Body of pancreas (tissue), 4 donors: ENCODE data around the gene RPRD1A. TPM values are rescaled to one million over a fixed set of nuclear protein-coding genes. Genes with fewer than 3 reads are reported as not detected.

Experiments
- ATAC-seq: fragments of 150-250 bp; one replicate; pipeline ENCODE4 v1.9.1; 2016
- DNase-seq, 4 donors: peaks; one replicate each; pipeline ENCODE4 v3.0.0-alpha.2; 2019
- H3K27ac ChIP-seq, 4 donors: fragments of 200-600 bp; sonication (generic); 1 replicate in 3 of 4; 2 replicates in 1 of 4; pipeline versions ENCODE4 v1.5.1 to v1.6.1; 2016 to 2019; ENCODE audit warnings: mild to moderate bottlenecking in 1 of 4, mixed read lengths in 1 of 4, moderate library complexity in 1 of 4
- H3K27me3 ChIP-seq, 2 donors: fragments of 200-600 bp; sonication (generic); one replicate each; pipeline ENCODE4 v1.6.0; 2016; ENCODE audit warnings: mild to moderate bottlenecking in 1 of 2
- H3K36me3 ChIP-seq, 2 donors: fragments of 200-600 bp; sonication (generic); replicated peaks in 1 of 2; 2 replicates each; pipeline ENCODE4 v1.5.1; 2016; ENCODE audit warnings: low read depth in 2 of 2; ENCODE audit not compliant: insufficient read depth in 1 of 2
- H3K4me1 ChIP-seq: fragments of 200-600 bp; sonication (generic); one replicate; pipeline ENCODE4 v1.6.0; 2016
- H3K4me3 ChIP-seq, 2 donors: fragments of 200-600 bp; sonication (generic); 1 replicate in 1 of 2; 2 replicates in 1 of 2; pipeline ENCODE4 v1.5.1; 2016 to 2019
- H3K9me3 ChIP-seq, 3 donors: fragments of 200-600 bp; sonication (generic); 1 replicate in 2 of 3; 2 replicates in 1 of 3; pipeline ENCODE4 v1.5.1; 2016
- CTCF ChIP-seq, 7 experiments: fragments of 450-650 bp in 4 of 7; fragments of 200-600 bp in 3 of 7; sonication (generic) in 3 of 7; IDR thresholded peaks; one replicate each; pipeline ENCODE4 v1.5.1; 2016 to 2019; ENCODE audit warnings: antibody characterized with exemption in 7 of 7
- POLR2A ChIP-seq, 3 donors: fragments of 450-650 bp; IDR thresholded peaks; one replicate each; pipeline ENCODE4 v1.6.1; 2016; ENCODE audit warnings: antibody characterized with exemption in 3 of 3, mild to moderate bottlenecking in 2 of 3
- WGBS, 2 donors: methylation state at CpG; one replicate each; pipeline ENCODE4 v1.1.5; 2017; 5-methylcytosine and 5-hydroxymethylcytosine counted together
- intact Hi-C: fragments of 100-400 bp; cut with DNase I; formaldehyde crosslinking; loops from one replicate; pipeline ENCODE4 v1.15.1; 2023
- total RNA-seq, 2 donors: library from RNA; depleted of rRNA; stranded (reverse); fragments of >200 nt; gene quantifications; one replicate each; pipeline ENCODE4 v1.1.0, GENCODE V29; 2016

The RPRD1A gene
- total RNA-seq, 2 donors from 2014 or later = 36.3 to 66.6 TPM

GRCh38 chr18:36051760-36052159, 15.6 kb downstream of the RPRD1A start:
- H3K27ac ChIP-seq = no peak overlapping the region
- TF ChIP-seq POLR2A (IDR thresholded peaks at IDR 0.05) = no peak
- no peak for TF ChIP-seq CTCF (IDR thresholded peaks at IDR 0.05)
- intact Hi-C loops = no loop called here

GRCh38 chr18:36050479-36050878, 16.9 kb downstream of the RPRD1A start:
- no peaks in the 10 kb centered on the region for H3K27me3 ChIP-seq
- H3K4me3 ChIP-seq = no peak overlapping the region
- ATAC-seq = no peak
- no peak for TF ChIP-seq CTCF (IDR thresholded peaks at IDR 0.05)
- no peak for TF ChIP-seq POLR2A (IDR thresholded peaks at IDR 0.05)
- DNase-seq = no peak
- H3K4me1 ChIP-seq = peaks cover 3% of the 10 kb centered on the region
- intact Hi-C loops = no loop called here
- no peaks in the 10 kb centered on the region for H3K36me3 ChIP-seq
- H3K27ac ChIP-seq = no peak overlapping the region
- no peaks in the 10 kb centered on the region for H3K9me3 ChIP-seq

More at GRCh38 chr18:36051760-36052159, 15.6 kb downstream of the RPRD1A start:
- Histone ChIP-seq H3K4me1 (no peaks in the 10 kb centered on the region), H3K4me3 (no peak overlapping the region), H3K9me3 (no peaks in the 10 kb centered on the region), H3K36me3 (no peaks in the 10 kb centered on the region), H3K27me3 (no peaks in the 10 kb centered on the region)
- no peak for DNase-seq
- WGBS, 2 donors = 93 to 96% methylated on average over 3 of the region's 3 CpGs
- no peak for ATAC-seq

GRCh38 chr18:36047521-36047920, 19.8 kb downstream of the RPRD1A start:
- no peaks in the 10 kb centered on the region for H3K27me3 ChIP-seq
- intact Hi-C loops = no loop called here
- DNase-seq = no peak
- TF ChIP-seq CTCF (IDR thresholded peaks at IDR 0.05) = no peak
- TF ChIP-seq POLR2A (IDR thresholded peaks at IDR 0.05) = no peak
- no peak overlapping the region for H3K4me3 ChIP-seq
- no peak for ATAC-seq
- no peaks in the 10 kb centered on the region for H3K9me3 ChIP-seq
- peaks cover 12% of the 10 kb centered on the region for H3K4me1 ChIP-seq
- H3K27ac ChIP-seq = no peak overlapping the region
- no peaks in the 10 kb centered on the region for H3K36me3 ChIP-seq

- TF ChIP-seq POLR2A (IDR thresholded peaks at IDR 0.05) (no peak), CTCF (IDR thresholded peaks at IDR 0.05) (no peak)
- Histone ChIP-seq H3K9me3 (no peaks in the 10 kb centered on the region), H3K27me3 (no peaks in the 10 kb centered on the region), H3K4me3 (no peak overlapping the region), H3K27ac (no peak overlapping the region), H3K4me1 (peaks cover 12% of the 10 kb centered on the region), H3K36me3 (no peaks in the 10 kb centered on the region)
- intact Hi-C loops = no loop called here
- WGBS, 2 donors = 93 to 95% methylated on average over 3 of the region's 3 CpGs
- no peak for DNase-seq
- ATAC-seq = no peak
These were observed 20.5 kb downstream of the RPRD1A start for GRCh38 chr18:36046898-36047297.

GRCh38 chr18:36045241-36045991, 21.9 kb downstream of the RPRD1A start:
- no peaks in the 10 kb centered on the region for H3K27me3 ChIP-seq
- no peak for DNase-seq
- no peak overlapping the region for H3K4me3 ChIP-seq
- H3K36me3 ChIP-seq = no peaks in the 10 kb centered on the region
- peak; percentile 35 for ATAC-seq
- intact Hi-C loops = no loop called here
- 53 to 58% methylated on average over 3 of the region's 3 CpGs for WGBS, 2 donors
- no peaks in the 10 kb centered on the region for H3K9me3 ChIP-seq
- peaks cover 12% of the 10 kb centered on the region for H3K4me1 ChIP-seq
- TF ChIP-seq POLR2A (IDR thresholded peaks at IDR 0.05) (no peak), CTCF (IDR thresholded peaks at IDR 0.05) (no peak)
- peak overlapping the region in 1 of 4 donors; percentile 50 for H3K27ac ChIP-seq
